ENCODE data around the gene FTSJ1. TPM values are rescaled to one million over a fixed set of nuclear protein-coding genes. Genes with fewer than 3 reads are reported as not detected.

Gene FTSJ1
- total RNA-seq, 1 donor = 67.3 TPM

DNA sequence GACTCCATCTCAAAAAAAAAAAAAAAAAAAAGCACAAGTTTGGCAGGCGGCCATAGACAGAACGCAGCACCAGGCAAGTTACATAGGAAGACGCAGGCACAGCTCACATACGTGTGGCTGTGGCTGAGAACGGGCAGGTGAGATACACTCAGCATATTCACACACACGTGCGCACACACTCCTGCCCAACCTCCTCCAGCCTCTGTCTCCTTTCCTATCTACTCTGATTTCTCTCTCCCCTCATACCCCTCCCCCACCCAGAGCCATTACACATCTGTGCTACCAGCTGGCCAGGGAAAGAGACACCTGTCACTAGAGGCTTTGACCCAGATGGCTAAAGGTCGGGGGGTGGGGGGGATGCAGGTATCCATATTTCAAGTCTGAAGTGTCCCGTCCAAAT lies 3.8 kb upstream of the FTSJ1 start:
- H2AFZ ChIP-seq (ENCODE audit: low read length) = no peak overlapping the region
- no peak overlapping the region for H3K4me2 ChIP-seq (ENCODE audit: insufficient read depth, low read length)
- TF ChIP-seq, protein P1, sequence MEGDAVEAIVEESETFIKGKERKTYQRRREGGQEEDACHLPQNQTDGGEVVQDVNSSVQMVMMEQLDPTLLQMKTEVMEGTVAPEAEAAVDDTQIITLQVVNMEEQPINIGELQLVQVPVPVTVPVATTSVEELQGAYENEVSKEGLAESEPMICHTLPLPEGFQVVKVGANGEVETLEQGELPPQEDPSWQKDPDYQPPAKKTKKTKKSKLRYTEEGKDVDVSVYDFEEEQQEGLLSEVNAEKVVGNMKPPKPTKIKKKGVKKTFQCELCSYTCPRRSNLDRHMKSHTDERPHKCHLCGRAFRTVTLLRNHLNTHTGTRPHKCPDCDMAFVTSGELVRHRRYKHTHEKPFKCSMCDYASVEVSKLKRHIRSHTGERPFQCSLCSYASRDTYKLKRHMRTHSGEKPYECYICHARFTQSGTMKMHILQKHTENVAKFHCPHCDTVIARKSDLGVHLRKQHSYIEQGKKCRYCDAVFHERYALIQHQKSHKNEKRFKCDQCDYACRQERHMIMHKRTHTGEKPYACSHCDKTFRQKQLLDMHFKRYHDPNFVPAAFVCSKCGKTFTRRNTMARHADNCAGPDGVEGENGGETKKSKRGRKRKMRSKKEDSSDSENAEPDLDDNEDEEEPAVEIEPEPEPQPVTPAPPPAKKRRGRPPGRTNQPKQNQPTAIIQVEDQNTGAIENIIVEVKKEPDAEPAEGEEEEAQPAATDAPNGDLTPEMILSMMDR (IDR thresholded peaks at IDR 0.05; ENCODE audit: extremely low read depth, low read depth, low read length) = no peak
- H4K20me1 ChIP-seq (ENCODE audit: insufficient read depth, low read length) = no peaks in the 10 kb centered on the region
- peaks cover 10% of the 10 kb centered on the region for H3K4me1 ChIP-seq (ENCODE audit: insufficient read depth, low read length)
- H3K27me3 ChIP-seq (ENCODE audit: insufficient read depth, low read length) = no peaks in the 10 kb centered on the region
- H3K36me3 ChIP-seq (ENCODE audit: insufficient read depth, low read length) = no peaks in the 10 kb centered on the region
- DNase-seq (ENCODE audit: insufficient read length, low spot score, missing footprints) = peak; percentile 53
- H3K4me3 ChIP-seq (ENCODE audit: insufficient read depth, low read length) = no peak overlapping the region
- H3K79me2 ChIP-seq (ENCODE audit: insufficient read depth, low read length) = peaks cover 33% of the 10 kb centered on the region
- H3K9me3 ChIP-seq (ENCODE audit: low read depth, low read length) = no peaks in the 10 kb centered on the region
- no peak overlapping the region for H3K27ac ChIP-seq (ENCODE audit: low read depth, low read length)

DNA sequence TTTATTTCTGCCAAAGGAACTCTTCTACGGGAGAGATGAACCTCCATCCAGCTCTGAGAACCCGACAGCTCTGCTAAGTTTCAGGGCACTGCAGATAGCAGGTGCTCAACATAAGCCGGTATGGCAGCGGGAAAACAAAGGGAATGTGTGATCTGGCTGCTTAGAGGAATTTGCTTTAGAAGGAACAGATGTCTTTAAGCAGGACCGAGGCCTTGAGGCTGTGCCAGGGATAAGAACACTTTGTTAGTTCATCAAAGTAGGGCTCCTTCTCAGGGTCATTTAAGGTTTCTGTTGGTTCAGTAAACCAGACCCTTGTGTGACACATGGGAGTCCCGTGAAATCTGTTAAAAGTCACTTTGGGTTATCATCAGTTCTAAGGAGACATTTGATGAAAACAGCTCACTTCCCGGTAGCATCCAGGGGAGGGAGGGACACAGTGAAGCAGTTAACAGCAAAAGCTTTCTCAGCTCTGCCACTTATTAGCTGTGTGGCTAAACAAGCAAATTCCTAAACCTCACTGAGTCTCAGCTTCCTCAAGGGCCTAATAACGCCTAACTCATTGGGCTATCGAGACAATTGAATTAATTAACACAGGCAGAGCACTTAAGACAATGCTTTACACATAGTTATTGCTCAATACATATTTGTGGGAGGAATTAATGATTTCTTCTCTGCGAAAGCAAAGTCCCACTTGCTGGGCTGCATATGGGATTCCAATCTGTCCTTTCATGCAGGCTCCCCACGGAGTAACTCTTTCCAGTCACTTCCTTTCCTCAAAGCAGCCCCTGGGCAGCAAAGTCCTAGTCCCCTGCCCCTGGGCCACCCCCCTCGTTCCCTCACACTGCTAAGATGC lies 2.9 kb upstream of the FTSJ1 start:
- Histone ChIP-seq H3K4me1 (ENCODE audit: insufficient read depth, low read length) (peaks cover 4% of the 10 kb centered on the region), H3K27me3 (ENCODE audit: insufficient read depth, low read length) (no peaks in the 10 kb centered on the region), H3K79me2 (ENCODE audit: insufficient read depth, low read length) (peaks cover 34% of the 10 kb centered on the region), H3K9me3 (ENCODE audit: low read depth, low read length) (no peaks in the 10 kb centered on the region), H2AFZ (ENCODE audit: low read length) (no peak overlapping the region), H3K27ac (ENCODE audit: low read depth, low read length) (no peak overlapping the region), H3K36me3 (ENCODE audit: insufficient read depth, low read length) (no peaks in the 10 kb centered on the region), H3K4me2 (ENCODE audit: insufficient read depth, low read length) (no peak overlapping the region), H4K20me1 (ENCODE audit: insufficient read depth, low read length) (no peaks in the 10 kb centered on the region), H3K4me3 (ENCODE audit: insufficient read depth, low read length) (no peak overlapping the region)
- DNase-seq (ENCODE audit: insufficient read length, low spot score, missing footprints) = peak; percentile 54
- TF ChIP-seq, protein P1 (IDR thresholded peaks at IDR 0.05; ENCODE audit: extremely low read depth, low read depth, low read length) = no peak

DNA sequence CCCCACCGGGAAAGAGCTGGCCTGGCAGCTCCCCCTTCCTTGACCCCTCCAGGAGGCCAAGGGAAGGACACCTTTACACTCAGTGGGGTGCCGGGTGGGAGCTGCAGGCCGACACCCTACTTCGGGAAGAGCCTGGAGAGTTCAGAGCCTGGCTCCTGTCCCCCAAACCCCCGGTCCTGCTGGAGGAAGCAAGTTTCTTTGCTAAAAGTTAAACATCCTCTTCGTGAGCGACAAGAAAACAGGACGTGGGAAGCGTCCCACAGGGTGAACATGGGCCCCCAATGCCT lies 2.4 kb upstream of the FTSJ1 start:
- no peaks in the 10 kb centered on the region for H3K9me3 ChIP-seq (ENCODE audit: low read depth, low read length)
- no peak overlapping the region for H3K27ac ChIP-seq (ENCODE audit: low read depth, low read length)
- TF ChIP-seq, protein P1 (IDR thresholded peaks at IDR 0.05; ENCODE audit: extremely low read depth, low read depth, low read length) = no peak
- no peaks in the 10 kb centered on the region for H3K27me3 ChIP-seq (ENCODE audit: insufficient read depth, low read length)
- peaks cover 39% of the 10 kb centered on the region for H3K79me2 ChIP-seq (ENCODE audit: insufficient read depth, low read length)
- H3K4me2 ChIP-seq (ENCODE audit: insufficient read depth, low read length) = no peak overlapping the region
- peak; percentile 59 for DNase-seq (ENCODE audit: insufficient read length, low spot score, missing footprints)
- H3K4me3 ChIP-seq (ENCODE audit: insufficient read depth, low read length) = no peak overlapping the region
- no peaks in the 10 kb centered on the region for H3K36me3 ChIP-seq (ENCODE audit: insufficient read depth, low read length)
- no peaks in the 10 kb centered on the region for H4K20me1 ChIP-seq (ENCODE audit: insufficient read depth, low read length)
- peaks cover 4% of the 10 kb centered on the region for H3K4me1 ChIP-seq (ENCODE audit: insufficient read depth, low read length)
- H2AFZ ChIP-seq (ENCODE audit: low read length) = no peak overlapping the region

- Histone ChIP-seq H3K79me2 (ENCODE audit: insufficient read depth, low read length) (peaks cover 44% of the 10 kb centered on the region), H4K20me1 (ENCODE audit: insufficient read depth, low read length) (no peaks in the 10 kb centered on the region), H3K4me1 (ENCODE audit: insufficient read depth, low read length) (peaks cover 4% of the 10 kb centered on the region), H3K4me3 (ENCODE audit: insufficient read depth, low read length) (no peak overlapping the region), H3K27me3 (ENCODE audit: insufficient read depth, low read length) (no peaks in the 10 kb centered on the region), H3K27ac (ENCODE audit: low read depth, low read length) (no peak overlapping the region), H3K4me2 (ENCODE audit: insufficient read depth, low read length) (peak overlapping the region; percentile 91), H3K36me3 (ENCODE audit: insufficient read depth, low read length) (peaks cover 1% of the 10 kb centered on the region), H2AFZ (ENCODE audit: low read length) (no peak overlapping the region), H3K9me3 (ENCODE audit: low read depth, low read length) (no peaks in the 10 kb centered on the region)
- DNase-seq (ENCODE audit: insufficient read length, low spot score, missing footprints) = peak; percentile 61
- TF ChIP-seq, protein P1 (IDR thresholded peaks at IDR 0.05; ENCODE audit: extremely low read depth, low read depth, low read length) = peak; percentile 46
These were observed 1.9 kb upstream of the FTSJ1 start for GRCh38 chrX:48474127-48474526.
